HepG2 (cell line): Measurements from ENCODE around the gene RPL36AL. TPM values are rescaled to one million over a fixed set of nuclear protein-coding genes. Genes with fewer than 3 reads are reported as not detected.

Source experiments
- CBX1 ChIP-seq: IDR thresholded peaks from one replicate; pipeline ENCODE4 v1.6.1; 2016; ENCODE audit warnings: antibody characterized with exemption, low read depth
- EP300 ChIP-seq, 3 experiments: sonication (generic) in 1 of 3; formaldehyde crosslinking in 1 of 3; IDR thresholded peaks; 2 replicates each; pipeline versions ENCODE4 v1.5.1 to v1.6.1; 2011 to 2020; ENCODE audit warnings: low read depth in 2 of 3, low read length in 2 of 3, borderline replicate concordance in 1 of 3, improper control_type of control experiment in 1 of 3, mild to moderate bottlenecking in 1 of 3, missing genetic modification reagents in 1 of 3, moderate library complexity in 1 of 3
- EZH2 ChIP-seq: conservative IDR thresholded peaks from 2 replicates; pipeline ENCODE4 v1.6.1; 2012; ENCODE audit warnings: mild to moderate bottlenecking, low read depth, low read length, moderate library complexity
- FOSL2 ChIP-seq: sonication (generic); formaldehyde crosslinking; IDR thresholded peaks from 2 replicates; pipeline ENCODE4 v1.4.0; 2020; ENCODE audit warnings: missing genetic modification reagents
- PAX8 ChIP-seq: sonication (generic); formaldehyde crosslinking; IDR thresholded peaks from 2 replicates; pipeline ENCODE4 v1.8.0; 2022; ENCODE audit warnings: mild to moderate bottlenecking, missing genetic modification reagents, borderline replicate concordance
- RELA ChIP-seq: sonication (generic); formaldehyde crosslinking; IDR thresholded peaks from 2 replicates; pipeline ENCODE4 v1.4.0; 2020; ENCODE audit warnings: missing genetic modification reagents
- TCF7L2 ChIP-seq: IDR thresholded peaks from 2 replicates; pipeline ENCODE4 v1.6.1; 2011; ENCODE audit warnings: mild to moderate bottlenecking, low read depth, low read length, moderate library complexity
- ZFX ChIP-seq: sonication (generic); formaldehyde crosslinking; IDR thresholded peaks from 2 replicates; pipeline ENCODE4 v1.4.0; 2020; ENCODE audit warnings: mild to moderate bottlenecking, low read depth, missing genetic modification reagents, moderate library complexity
- ZFYVE20 ChIP-seq: sonication (generic); formaldehyde crosslinking; IDR thresholded peaks from 2 replicates; pipeline ENCODE4 v1.8.0; 2023; ENCODE audit warnings: low read depth, mild to moderate bottlenecking, moderate library complexity, missing genetic modification reagents, borderline replicate concordance
- ZKSCAN8 ChIP-seq: IDR thresholded peaks from 2 replicates; pipeline ENCODE4 v1.6.1; 2016; ENCODE audit warnings: borderline replicate concordance, missing genetic modification reagents, missing compliant biosample characterization
- ZNF670 ChIP-seq: sonication (generic); formaldehyde crosslinking; IDR thresholded peaks from 2 replicates; pipeline ENCODE4 v1.8.0; 2022; ENCODE audit warnings: mild to moderate bottlenecking, missing genetic modification reagents, borderline replicate concordance
- ZSCAN31 ChIP-seq: sonication (generic); formaldehyde crosslinking; IDR thresholded peaks from 2 replicates; pipeline ENCODE4 v1.5.0; 2020; ENCODE audit warnings: low read depth, mild to moderate bottlenecking, missing genetic modification reagents
- polyA plus RNA-seq, 8 experiments: library from polyadenylated mRNA; depleted of rRNA in 3 of 8; stranded (reverse) in 7 of 8; unstranded in 1 of 8; fragments of >200 nt; fragmentation: Illumina TruSeq in 4 of 8; extraction: Trizol in 4 of 8; gene quantifications; 2 replicates each; pipeline versions ENCODE4 v1.2.1 to v1.2.3, GENCODE V29; 2011 to 2016; ENCODE audit warnings: low read depth in 4 of 8, missing spikeins in 1 of 8, mixed read lengths in 1 of 8; ENCODE audit not compliant: insufficient read depth in 1 of 8
- total RNA-seq, 5 experiments: library from RNA; depleted of rRNA; stranded (reverse); fragments of >200 nt; fragmentation: Illumina TruSeq; extraction: Trizol; gene quantifications; 2 replicates each; pipeline ENCODE4 v1.2.3, GENCODE V29; 2016; ENCODE audit warnings: low read depth in 1 of 5
- TF ChIP-seq, protein P1 (sequence below): fragments of 450-650 bp; IDR thresholded peaks from 2 replicates; pipeline ENCODE4 v1.6.1; 2017; ENCODE audit warnings: mild to moderate bottlenecking
- TF ChIP-seq, protein P2 (sequence below): sonication (generic); formaldehyde crosslinking; IDR thresholded peaks from 2 replicates; pipeline ENCODE4 v1.9.0; 2022; ENCODE audit warnings: missing genetic modification reagents, mild to moderate bottlenecking, borderline replicate concordance
- TF ChIP-seq, protein P3 (sequence below): sonication (generic); formaldehyde crosslinking; IDR thresholded peaks from 2 replicates; pipeline ENCODE4 v1.9.0; 2022; ENCODE audit warnings: low read depth, missing genetic modification reagents
- TF ChIP-seq, protein P4 (sequence below): sonication (generic); formaldehyde crosslinking; IDR thresholded peaks from 2 replicates; pipeline ENCODE4 v1.5.1; 2020; ENCODE audit warnings: missing genetic modification reagents, mild to moderate bottlenecking, borderline replicate concordance
- TF ChIP-seq, protein P5 (sequence below): sonication (generic); formaldehyde crosslinking; IDR thresholded peaks from 2 replicates; pipeline ENCODE4 v1.5.0; 2020; ENCODE audit warnings: missing genetic modification reagents

RPL36AL gene
- total and polyA plus RNA-seq, 2 of the 13 experiments (the other 11 are each of a cell fraction or from before 2014, with no cell fraction given) = 90.0 to 294 TPM

DNA sequence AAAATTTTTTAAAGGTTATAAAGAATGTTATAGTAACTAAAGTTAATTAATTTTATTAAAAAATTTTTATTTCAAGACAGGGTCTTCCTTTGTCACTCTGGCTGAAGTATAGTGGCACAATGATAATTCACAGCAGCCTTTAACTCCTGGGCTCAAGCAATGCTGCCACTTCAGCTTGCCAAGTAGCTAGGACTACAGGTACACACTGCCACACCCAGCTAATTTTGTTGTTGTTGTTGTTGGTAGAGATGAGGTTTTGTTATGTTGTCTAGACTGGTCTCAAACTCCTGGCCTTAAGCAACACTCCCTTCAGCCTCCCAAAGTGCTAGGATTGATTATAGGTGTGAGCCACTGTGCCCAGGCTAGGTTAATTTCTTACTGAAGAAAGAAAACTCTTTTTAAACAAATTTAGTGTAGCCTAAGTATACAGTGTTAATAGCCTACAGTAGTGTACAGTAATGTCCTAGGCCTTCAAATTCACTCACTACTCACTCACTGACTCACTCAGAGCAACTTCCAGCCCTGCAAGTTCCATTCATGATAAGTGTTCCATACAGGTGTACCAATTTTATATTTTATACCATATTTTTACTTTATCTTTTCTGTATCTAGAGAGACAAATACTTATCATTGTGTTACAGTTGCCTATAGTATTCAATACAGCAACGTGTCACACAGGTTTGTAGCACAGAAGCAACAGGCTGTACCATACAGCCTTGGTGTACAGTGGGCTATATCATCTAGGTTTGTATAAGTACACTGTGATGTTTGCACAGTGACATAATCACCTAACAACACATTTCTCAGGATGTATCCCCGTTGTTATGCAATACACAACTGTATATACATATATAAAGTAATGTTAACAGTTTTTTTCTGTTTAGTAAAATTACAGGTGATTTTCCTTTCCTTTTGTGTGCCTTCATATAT is 39.4 kb upstream of the RPL36AL start (continued):
- TF ChIP-seq ZSCAN31 (no peak), FOSL2 (CRISPR knock-in tag) (peak; percentile 36; the same call in 1 of the 2 replicates), EZH2 (no peak), PAX8 (CRISPR knock-in tag) (no peak), ZFX (no peak), ZFYVE20 (CRISPR knock-in tag) (no peak), RELA (CRISPR knock-in tag) (no peak), ZKSCAN8 (peak; percentile 72; the same call in 1 of the 2 replicates), EP300 (IDR thresholded peaks at IDR 0.05; ENCODE audit: low read depth in 2 of 2, low read length in 2 of 2) (peak in 1 of 2 experiments; percentile 63; a peak in 2 of 4 replicates), EP300 (CRISPR knock-in tag; IDR thresholded peaks at IDR 0.05; ENCODE audit: borderline replicate concordance) (no peak), TCF7L2 (no peak), ZNF670 (CRISPR knock-in tag) (no peak), CBX1 (no peak)
- TF ChIP-seq, protein P1, sequence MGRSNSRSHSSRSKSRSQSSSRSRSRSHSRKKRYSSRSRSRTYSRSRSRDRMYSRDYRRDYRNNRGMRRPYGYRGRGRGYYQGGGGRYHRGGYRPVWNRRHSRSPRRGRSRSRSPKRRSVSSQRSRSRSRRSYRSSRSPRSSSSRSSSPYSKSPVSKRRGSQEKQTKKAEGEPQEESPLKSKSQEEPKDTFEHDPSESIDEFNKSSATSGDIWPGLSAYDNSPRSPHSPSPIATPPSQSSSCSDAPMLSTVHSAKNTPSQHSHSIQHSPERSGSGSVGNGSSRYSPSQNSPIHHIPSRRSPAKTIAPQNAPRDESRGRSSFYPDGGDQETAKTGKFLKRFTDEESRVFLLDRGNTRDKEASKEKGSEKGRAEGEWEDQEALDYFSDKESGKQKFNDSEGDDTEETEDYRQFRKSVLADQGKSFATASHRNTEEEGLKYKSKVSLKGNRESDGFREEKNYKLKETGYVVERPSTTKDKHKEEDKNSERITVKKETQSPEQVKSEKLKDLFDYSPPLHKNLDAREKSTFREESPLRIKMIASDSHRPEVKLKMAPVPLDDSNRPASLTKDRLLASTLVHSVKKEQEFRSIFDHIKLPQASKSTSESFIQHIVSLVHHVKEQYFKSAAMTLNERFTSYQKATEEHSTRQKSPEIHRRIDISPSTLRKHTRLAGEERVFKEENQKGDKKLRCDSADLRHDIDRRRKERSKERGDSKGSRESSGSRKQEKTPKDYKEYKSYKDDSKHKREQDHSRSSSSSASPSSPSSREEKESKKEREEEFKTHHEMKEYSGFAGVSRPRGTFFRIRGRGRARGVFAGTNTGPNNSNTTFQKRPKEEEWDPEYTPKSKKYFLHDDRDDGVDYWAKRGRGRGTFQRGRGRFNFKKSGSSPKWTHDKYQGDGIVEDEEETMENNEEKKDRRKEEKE = no peak
- TF ChIP-seq, protein P2, sequence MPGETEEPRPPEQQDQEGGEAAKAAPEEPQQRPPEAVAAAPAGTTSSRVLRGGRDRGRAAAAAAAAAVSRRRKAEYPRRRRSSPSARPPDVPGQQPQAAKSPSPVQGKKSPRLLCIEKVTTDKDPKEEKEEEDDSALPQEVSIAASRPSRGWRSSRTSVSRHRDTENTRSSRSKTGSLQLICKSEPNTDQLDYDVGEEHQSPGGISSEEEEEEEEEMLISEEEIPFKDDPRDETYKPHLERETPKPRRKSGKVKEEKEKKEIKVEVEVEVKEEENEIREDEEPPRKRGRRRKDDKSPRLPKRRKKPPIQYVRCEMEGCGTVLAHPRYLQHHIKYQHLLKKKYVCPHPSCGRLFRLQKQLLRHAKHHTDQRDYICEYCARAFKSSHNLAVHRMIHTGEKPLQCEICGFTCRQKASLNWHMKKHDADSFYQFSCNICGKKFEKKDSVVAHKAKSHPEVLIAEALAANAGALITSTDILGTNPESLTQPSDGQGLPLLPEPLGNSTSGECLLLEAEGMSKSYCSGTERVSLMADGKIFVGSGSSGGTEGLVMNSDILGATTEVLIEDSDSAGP (CRISPR knock-in tag) = no peak
- TF ChIP-seq, protein P3, sequence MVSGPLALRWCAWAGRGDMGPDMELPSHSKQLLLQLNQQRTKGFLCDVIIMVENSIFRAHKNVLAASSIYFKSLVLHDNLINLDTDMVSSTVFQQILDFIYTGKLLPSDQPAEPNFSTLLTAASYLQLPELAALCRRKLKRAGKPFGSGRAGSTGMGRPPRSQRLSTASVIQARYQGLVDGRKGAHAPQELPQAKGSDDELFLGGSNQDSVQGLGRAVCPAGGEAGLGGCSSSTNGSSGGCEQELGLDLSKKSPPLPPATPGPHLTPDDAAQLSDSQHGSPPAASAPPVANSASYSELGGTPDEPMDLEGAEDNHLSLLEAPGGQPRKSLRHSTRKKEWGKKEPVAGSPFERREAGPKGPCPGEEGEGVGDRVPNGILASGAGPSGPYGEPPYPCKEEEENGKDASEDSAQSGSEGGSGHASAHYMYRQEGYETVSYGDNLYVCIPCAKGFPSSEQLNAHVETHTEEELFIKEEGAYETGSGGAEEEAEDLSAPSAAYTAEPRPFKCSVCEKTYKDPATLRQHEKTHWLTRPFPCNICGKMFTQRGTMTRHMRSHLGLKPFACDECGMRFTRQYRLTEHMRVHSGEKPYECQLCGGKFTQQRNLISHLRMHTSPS = no peak
- TF ChIP-seq, protein P4, sequence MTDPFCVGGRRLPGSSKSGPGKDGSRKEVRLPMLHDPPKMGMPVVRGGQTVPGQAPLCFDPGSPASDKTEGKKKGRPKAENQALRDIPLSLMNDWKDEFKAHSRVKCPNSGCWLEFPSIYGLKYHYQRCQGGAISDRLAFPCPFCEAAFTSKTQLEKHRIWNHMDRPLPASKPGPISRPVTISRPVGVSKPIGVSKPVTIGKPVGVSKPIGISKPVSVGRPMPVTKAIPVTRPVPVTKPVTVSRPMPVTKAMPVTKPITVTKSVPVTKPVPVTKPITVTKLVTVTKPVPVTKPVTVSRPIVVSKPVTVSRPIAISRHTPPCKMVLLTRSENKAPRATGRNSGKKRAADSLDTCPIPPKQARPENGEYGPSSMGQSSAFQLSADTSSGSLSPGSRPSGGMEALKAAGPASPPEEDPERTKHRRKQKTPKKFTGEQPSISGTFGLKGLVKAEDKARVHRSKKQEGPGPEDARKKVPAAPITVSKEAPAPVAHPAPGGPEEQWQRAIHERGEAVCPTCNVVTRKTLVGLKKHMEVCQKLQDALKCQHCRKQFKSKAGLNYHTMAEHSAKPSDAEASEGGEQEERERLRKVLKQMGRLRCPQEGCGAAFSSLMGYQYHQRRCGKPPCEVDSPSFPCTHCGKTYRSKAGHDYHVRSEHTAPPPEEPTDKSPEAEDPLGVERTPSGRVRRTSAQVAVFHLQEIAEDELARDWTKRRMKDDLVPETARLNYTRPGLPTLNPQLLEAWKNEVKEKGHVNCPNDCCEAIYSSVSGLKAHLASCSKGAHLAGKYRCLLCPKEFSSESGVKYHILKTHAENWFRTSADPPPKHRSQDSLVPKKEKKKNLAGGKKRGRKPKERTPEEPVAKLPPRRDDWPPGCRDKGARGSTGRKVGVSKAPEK (CRISPR knock-in tag) = no peak
- TF ChIP-seq, protein P5, sequence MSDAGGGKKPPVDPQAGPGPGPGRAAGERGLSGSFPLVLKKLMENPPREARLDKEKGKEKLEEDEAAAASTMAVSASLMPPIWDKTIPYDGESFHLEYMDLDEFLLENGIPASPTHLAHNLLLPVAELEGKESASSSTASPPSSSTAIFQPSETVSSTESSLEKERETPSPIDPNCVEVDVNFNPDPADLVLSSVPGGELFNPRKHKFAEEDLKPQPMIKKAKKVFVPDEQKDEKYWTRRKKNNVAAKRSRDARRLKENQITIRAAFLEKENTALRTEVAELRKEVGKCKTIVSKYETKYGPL (CRISPR knock-in tag) = peak; percentile 93; the same call in 1 of the 2 replicates
